Mesenchymal stem cell (in vitro differentiated cells and primary cell): Measurements from ENCODE around the gene TBX2.

Experiments used
- DNase-seq: peaks from one replicate; pipeline ENCODE4 v3.0.0-alpha.2; 2013
- H2AFZ ChIP-seq: one replicate; pipeline ENCODE4 v1.6.1; 2013; ENCODE audit warnings: low read depth, mild to moderate bottlenecking, control low read depth, inconsistent platforms, low read length, moderate library complexity
- H2AK5ac ChIP-seq: 2 replicates; pipeline ENCODE4 v1.6.1; 2013; ENCODE audit warnings: low read length, moderate library complexity, mild to moderate bottlenecking, inconsistent platforms; ENCODE audit not compliant: severe bottlenecking
- H2BK120ac ChIP-seq: one replicate; pipeline ENCODE4 v1.6.1; 2013; ENCODE audit warnings: low read depth, mild to moderate bottlenecking, inconsistent platforms, low read length, moderate library complexity
- H2BK12ac ChIP-seq, 2 experiments: one replicate each; pipeline ENCODE4 v1.6.1; 2013; ENCODE audit warnings: inconsistent platforms in 2 of 2, low read length in 2 of 2, mild to moderate bottlenecking in 2 of 2, moderate library complexity in 2 of 2, control low read depth in 1 of 2
- H2BK15ac ChIP-seq: one replicate; pipeline ENCODE4 v1.6.1; 2013; ENCODE audit warnings: mild to moderate bottlenecking, low read depth, inconsistent platforms; ENCODE audit not compliant: poor library complexity, severe bottlenecking
- H2BK5ac ChIP-seq: 2 replicates; pipeline ENCODE4 v1.6.1; 2013; ENCODE audit warnings: low read depth, mild to moderate bottlenecking, low read length, control low read depth, inconsistent platforms; ENCODE audit not compliant: poor library complexity, severe bottlenecking
- H3K14ac ChIP-seq, 2 experiments: one replicate each; pipeline ENCODE4 v1.6.1; 2013; ENCODE audit warnings: inconsistent platforms in 2 of 2, low read length in 2 of 2, control low read depth in 1 of 2, mild to moderate bottlenecking in 1 of 2, moderate library complexity in 1 of 2
- H3K18ac ChIP-seq, 2 experiments: one replicate each; pipeline ENCODE4 v1.6.1; 2013; ENCODE audit warnings: inconsistent platforms in 2 of 2, low read length in 2 of 2, control low read depth in 1 of 2, low read depth in 1 of 2, mild to moderate bottlenecking in 1 of 2
- H3K23ac ChIP-seq, 2 experiments: one replicate each; pipeline ENCODE4 v1.6.1; 2013; ENCODE audit warnings: inconsistent platforms in 2 of 2, low read length in 2 of 2, mild to moderate bottlenecking in 2 of 2, moderate library complexity in 2 of 2, control low read depth in 1 of 2
- H3K27ac ChIP-seq: 2 replicates; pipeline ENCODE4 v1.5.1; 2013; ENCODE audit warnings: mild to moderate bottlenecking, moderate library complexity, low read length, control low read depth, inconsistent platforms; ENCODE audit not compliant: poor library complexity, severe bottlenecking
- H3K27me3 ChIP-seq, 2 experiments: 2 replicates each; pipeline versions ENCODE4 v1.6.1 to v1.7.0; 2013; ENCODE audit warnings: low read length in 2 of 2, mild to moderate bottlenecking in 2 of 2, moderate library complexity in 2 of 2, control low read depth in 1 of 2, inconsistent platforms in 1 of 2; ENCODE audit not compliant: control insufficient read depth in 1 of 2, insufficient read depth in 1 of 2
- H3K36me3 ChIP-seq, 2 experiments: 2 replicates each; pipeline versions ENCODE4 v1.6.1 to v1.7.0; 2013; ENCODE audit warnings: low read length in 2 of 2, control low read depth in 1 of 2, inconsistent platforms in 1 of 2, low read depth in 1 of 2, mild to moderate bottlenecking in 1 of 2; ENCODE audit not compliant: insufficient read depth in 2 of 2, control insufficient read depth in 1 of 2
- H3K4ac ChIP-seq, 2 experiments: one replicate each; pipeline ENCODE4 v1.6.1; 2013; ENCODE audit warnings: inconsistent platforms in 2 of 2, low read length in 2 of 2, mild to moderate bottlenecking in 2 of 2, moderate library complexity in 2 of 2, control low read depth in 1 of 2, low read depth in 1 of 2
- H3K4me1 ChIP-seq: 2 replicates; pipeline ENCODE4 v1.6.1; 2013; ENCODE audit warnings: low read depth, low read length, control low read depth; ENCODE audit not compliant: control insufficient read depth, insufficient read depth
- H3K4me2 ChIP-seq: 2 replicates; pipeline ENCODE4 v1.6.1; 2013; ENCODE audit warnings: low read length, mild to moderate bottlenecking, inconsistent platforms; ENCODE audit not compliant: poor library complexity, severe bottlenecking
- H3K4me3 ChIP-seq, 2 experiments: 2 replicates each; pipeline versions ENCODE4 v1.5.1 to v1.7.0; 2013; ENCODE audit warnings: low read length in 2 of 2, mild to moderate bottlenecking in 2 of 2, control low read depth in 1 of 2, low read depth in 1 of 2; ENCODE audit not compliant: insufficient read depth in 1 of 2
- H3K79me1 ChIP-seq: replicated peaks from 2 replicates; pipeline ENCODE4 v1.6.1; 2013; ENCODE audit warnings: mild to moderate bottlenecking, control low read depth, low read length, inconsistent platforms; ENCODE audit not compliant: poor library complexity, severe bottlenecking
- H3K9ac ChIP-seq: 2 replicates; pipeline ENCODE4 v1.7.0; 2013; ENCODE audit warnings: mild to moderate bottlenecking, low read length, moderate library complexity
- H3K9me3 ChIP-seq: 2 replicates; pipeline ENCODE4 v1.7.0; 2013; ENCODE audit warnings: mild to moderate bottlenecking, low read length; ENCODE audit not compliant: control insufficient read depth
- H4K8ac ChIP-seq: one replicate; pipeline ENCODE4 v1.6.1; 2013; ENCODE audit warnings: inconsistent platforms, mild to moderate bottlenecking, low read length, moderate library complexity
- H4K91ac ChIP-seq: one replicate; pipeline ENCODE4 v1.6.1; 2013; ENCODE audit warnings: mild to moderate bottlenecking, low read length, inconsistent platforms
- WGBS: methylation state at CpG from one replicate; pipeline ENCODE4 v1.1.7; 2013; ENCODE audit warnings: mixed read lengths; 5-methylcytosine and 5-hydroxymethylcytosine counted together

The TBX2 gene

GRCh38 chr17:61393550-61393903 lies 6.1 kb upstream of the TBX2 start:
- H4K8ac ChIP-seq = peak overlapping the region; percentile 45
- H3K9me3 ChIP-seq = no peaks in the 10 kb centered on the region
- H3K79me1 ChIP-seq = no peaks in the 10 kb centered on the region
- H3K14ac ChIP-seq = no peak overlapping the region
- peak overlapping the region; percentile 30 to 59 for H2BK12ac ChIP-seq
- H2BK120ac ChIP-seq = no peak overlapping the region
- H2AK5ac ChIP-seq = no peak overlapping the region
- peak overlapping the region in 1 of 2 experiments; percentile 46 for H3K4ac ChIP-seq
- H3K18ac ChIP-seq = peak overlapping the region; percentile 65 to 79
- H4K91ac ChIP-seq = peak overlapping the region; percentile 80
- H2BK5ac ChIP-seq = no peak overlapping the region
- peaks cover 26% of the 10 kb centered on the region for H3K4me1 ChIP-seq
- H2AFZ ChIP-seq = no peak overlapping the region
- no peak overlapping the region for H3K9ac ChIP-seq
- H3K4me2 ChIP-seq = no peak overlapping the region
- 96% methylated on average over 3 of the region's 3 CpGs for WGBS
- H2BK15ac ChIP-seq = no peak overlapping the region
- no peak overlapping the region for H3K27ac ChIP-seq
- peaks cover 0 to 47% of the 10 kb centered on the region in 2 experiments for H3K27me3 ChIP-seq
- no peak overlapping the region for H3K4me3 ChIP-seq
- H3K23ac ChIP-seq = peak overlapping the region in 1 of 2 experiments; percentile 18
- DNase-seq = no peak
- no peaks in the 10 kb centered on the region for H3K36me3 ChIP-seq

- Histone ChIP-seq H2AK5ac (no peak overlapping the region), H3K14ac (no peak overlapping the region), H2AFZ (no peak overlapping the region)
Observed at GRCh38 chr17:61393904-61394629, 5.6 kb upstream of the TBX2 start.

GRCh38 chr17:61394630-61395408 lies 4.8 kb upstream of the TBX2 start:
- Histone ChIP-seq H3K4me1 (peaks cover 36% of the 10 kb centered on the region), H4K8ac (no peak overlapping the region), H2BK12ac (peak overlapping the region; percentile 31 to 57), H3K79me1 (no peaks in the 10 kb centered on the region), H3K23ac (no peak overlapping the region), H3K9me3 (no peaks in the 10 kb centered on the region), H3K4me2 (no peak overlapping the region), H2AFZ (no peak overlapping the region), H3K14ac (no peak overlapping the region), H3K36me3 (no peaks in the 10 kb centered on the region), H3K9ac (no peak overlapping the region), H2BK5ac (no peak overlapping the region), H3K27me3 (peaks cover 0 to 51% of the 10 kb centered on the region in 2 experiments), H3K27ac (no peak overlapping the region), H2AK5ac (no peak overlapping the region), H3K4me3 (no peak overlapping the region), H3K18ac (peak overlapping the region; percentile 65 to 77), H2BK120ac (no peak overlapping the region), H4K91ac (peak overlapping the region; percentile 16), H2BK15ac (peak overlapping the region; percentile 34), H3K4ac (peak overlapping the region; percentile 43 to 59)
- WGBS = 81% methylated on average over 10 of the region's 10 CpGs
- no peak for DNase-seq

More at GRCh38 chr17:61393904-61394629, 5.6 kb upstream of the TBX2 start:
- Histone ChIP-seq H3K79me1 (no peaks in the 10 kb centered on the region), H3K27ac (no peak overlapping the region), H3K27me3 (peaks cover 0 to 51% of the 10 kb centered on the region in 2 experiments), H3K36me3 (no peaks in the 10 kb centered on the region), H2BK120ac (no peak overlapping the region), H3K4me3 (no peak overlapping the region), H2BK15ac (peak overlapping the region; percentile 44), H3K23ac (peak overlapping the region in 1 of 2 experiments; percentile 18), H2BK12ac (peak overlapping the region; percentile 30 to 59), H3K4ac (peak overlapping the region; percentile 13 to 27), H3K18ac (peak overlapping the region; percentile 65 to 79), H4K91ac (peak overlapping the region; percentile 80), H3K9ac (no peak overlapping the region), H2BK5ac (no peak overlapping the region), H3K4me2 (no peak overlapping the region), H3K4me1 (peaks cover 32% of the 10 kb centered on the region), H4K8ac (peak overlapping the region; percentile 45), H3K9me3 (no peaks in the 10 kb centered on the region)
- DNase-seq = peak; percentile 35
- WGBS = 56% methylated on average over 7 of the region's 7 CpGs

DNA sequence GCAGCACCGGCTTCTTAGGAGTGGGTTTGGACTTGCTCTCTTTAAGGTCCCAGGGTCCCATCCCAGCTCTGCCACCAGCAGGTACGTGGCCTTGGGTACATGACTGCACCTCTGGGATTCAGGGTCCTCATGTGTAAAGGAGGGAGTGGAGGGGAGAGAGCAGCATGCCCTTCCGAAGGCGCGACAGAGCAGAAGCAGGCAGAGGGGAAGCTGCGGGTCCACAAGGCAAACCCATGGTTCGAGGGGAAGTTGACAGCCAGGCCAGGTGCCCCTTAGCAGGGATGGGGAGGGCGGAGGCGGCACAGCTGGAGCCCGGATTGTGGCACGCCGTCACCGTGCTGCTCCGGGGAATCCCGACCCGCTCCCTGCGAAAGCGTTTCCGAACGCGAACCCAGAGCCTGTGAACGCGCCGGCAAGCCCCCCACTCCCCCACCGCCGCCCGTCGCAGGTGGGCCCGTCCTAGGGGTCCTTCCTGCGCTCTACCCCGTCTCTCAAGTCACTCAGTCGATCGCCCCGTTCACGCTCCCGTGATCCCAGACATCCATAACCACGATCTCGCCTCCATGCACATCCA lies 4.1 kb upstream of the TBX2 start:
- H2BK15ac ChIP-seq = peak overlapping the region; percentile 34
- H3K9me3 ChIP-seq = no peaks in the 10 kb centered on the region
- peak overlapping the region in 1 of 2 experiments; percentile 59 for H3K4ac ChIP-seq
- no peak overlapping the region for H2AK5ac ChIP-seq
- no peak overlapping the region for H3K4me3 ChIP-seq
- H3K27me3 ChIP-seq = peaks cover 0 to 52% of the 10 kb centered on the region in 2 experiments
- no peak overlapping the region for H3K4me2 ChIP-seq
- H2BK5ac ChIP-seq = no peak overlapping the region
- no peaks in the 10 kb centered on the region for H3K36me3 ChIP-seq
- no peak overlapping the region for H3K14ac ChIP-seq
- peak overlapping the region; percentile 70 for H4K91ac ChIP-seq
- no peak overlapping the region for H3K23ac ChIP-seq
- no peak overlapping the region for H2AFZ ChIP-seq
- peaks cover 38% of the 10 kb centered on the region for H3K4me1 ChIP-seq
- 51% methylated on average over 38 of the region's 38 CpGs for WGBS
- DNase-seq = no peak
- H3K9ac ChIP-seq = no peak overlapping the region
- no peaks in the 10 kb centered on the region for H3K79me1 ChIP-seq
- H3K27ac ChIP-seq = no peak overlapping the region
- no peak overlapping the region for H2BK120ac ChIP-seq
- H3K18ac ChIP-seq = peak overlapping the region in 1 of 2 experiments; percentile 99
- H4K8ac ChIP-seq = no peak overlapping the region
- H2BK12ac ChIP-seq = peak overlapping the region; percentile 57 to 75
